HG03521 (cell line): ENCODE results near the gene BCOR.

Experiments used
- ATAC-seq: cut with Tn5 transposase; IDR thresholded peaks from one replicate; pipeline ENCODE4 v1.9.1; 2021; ENCODE audit warnings: mild to moderate bottlenecking, moderate library complexity; ENCODE audit not compliant: unreplicated experiment

Gene BCOR

DNA sequence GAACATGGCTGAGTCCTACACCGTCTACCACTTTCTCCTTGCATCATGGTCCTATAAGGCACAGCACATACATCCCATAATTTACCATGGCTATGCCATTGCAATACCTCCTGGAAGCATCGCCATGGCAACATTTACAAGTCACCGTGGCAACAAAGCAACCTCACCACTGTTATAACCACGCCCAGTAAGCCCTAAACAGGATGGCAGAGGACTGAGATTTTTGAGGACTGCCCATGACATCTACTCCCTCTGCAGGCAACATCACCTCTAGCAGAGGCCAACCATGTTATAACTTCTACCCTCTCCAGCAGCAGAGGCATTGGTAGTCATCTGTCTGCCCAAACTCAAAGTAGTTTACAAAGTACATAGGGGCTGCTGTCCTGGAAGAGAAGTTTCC, 29.7 kb downstream of the BCOR start:
- no peak for ATAC-seq

- ATAC-seq, result no peak
Observed at GRCh38 chrX:40066700-40067099, 31.1 kb downstream of the BCOR start.

GRCh38 chrX:40065296-40066046, 32.3 kb downstream of the BCOR start:
- ATAC-seq, result no peak

DNA sequence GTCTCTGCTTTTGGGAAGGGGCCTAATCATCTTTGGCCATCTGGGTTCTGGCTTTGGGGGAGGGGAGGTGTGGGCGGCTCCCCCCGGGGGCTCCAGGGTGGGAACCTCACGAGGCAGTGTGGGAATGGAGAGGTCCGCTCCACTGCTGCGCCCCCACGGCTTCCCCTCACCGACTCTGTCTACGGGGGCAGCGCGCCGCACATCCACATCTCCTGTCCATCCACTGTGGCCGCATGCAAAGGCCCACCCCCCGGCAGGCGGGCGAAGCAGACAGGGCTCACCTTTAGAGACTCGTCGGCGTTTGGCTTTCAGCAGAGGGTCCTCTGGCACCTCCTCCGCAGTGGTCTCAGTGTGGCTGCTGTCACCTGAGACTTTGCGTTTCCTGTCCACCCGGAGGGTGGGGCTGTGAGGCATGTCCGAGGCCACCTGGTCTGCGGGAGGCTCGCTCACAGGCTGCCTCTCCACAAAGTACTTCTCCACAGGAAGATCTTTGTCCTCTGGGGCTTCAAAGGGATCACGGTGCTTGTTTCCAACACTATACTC, 33.6 kb downstream of the BCOR start:
- no peak for ATAC-seq

DNA sequence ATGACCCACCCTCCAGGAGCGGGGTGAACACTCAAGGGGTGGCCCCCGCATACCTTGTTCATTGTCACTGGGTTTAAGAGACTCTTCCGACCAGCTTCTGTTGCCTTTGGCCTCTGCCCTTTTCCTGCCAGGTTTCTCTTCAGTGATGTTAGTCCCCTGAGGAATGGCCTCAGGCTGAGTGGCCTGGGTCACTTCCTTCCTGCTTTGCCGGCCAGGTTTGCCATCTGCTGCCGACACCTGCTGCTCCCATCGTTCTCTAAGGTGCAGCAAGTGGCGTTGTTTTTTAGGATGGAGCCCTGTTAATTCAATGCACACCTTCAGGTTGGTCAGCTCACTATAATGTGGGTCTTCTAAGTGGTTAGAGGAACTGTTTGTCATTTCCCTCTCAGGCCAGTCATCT, 34.2 kb downstream of the BCOR start:
- ATAC-seq, result no peak

DNA sequence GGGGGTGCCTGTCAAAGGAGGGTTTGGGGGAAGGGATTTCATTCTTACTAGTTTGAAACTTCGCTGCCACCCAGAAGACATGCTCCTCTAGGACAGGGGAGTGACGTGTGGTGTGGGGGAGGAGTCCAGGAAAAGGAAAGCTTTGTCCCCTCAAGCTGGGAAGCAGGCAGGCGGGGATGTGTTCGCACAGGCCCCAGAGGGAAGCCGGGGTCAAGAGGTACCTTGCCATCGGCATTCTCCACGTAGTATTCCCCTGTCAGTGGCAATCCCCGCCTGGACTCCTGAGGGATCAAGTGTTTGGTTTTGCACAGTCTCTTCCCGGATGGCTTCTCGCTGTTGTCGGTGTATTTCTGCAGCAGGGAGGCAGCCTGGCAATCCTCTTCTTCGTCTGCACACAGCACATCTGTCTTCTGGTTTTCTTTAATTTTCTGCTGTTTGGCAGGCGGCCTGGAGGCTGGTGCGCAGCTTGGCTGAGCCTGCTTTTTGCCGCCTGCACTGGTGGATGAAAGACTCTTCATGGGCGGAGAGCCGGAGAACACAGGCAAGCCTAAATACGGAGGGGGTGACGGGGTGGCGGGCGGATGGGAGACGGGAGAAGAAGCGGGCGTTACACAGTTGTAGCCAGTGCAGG, 35.1 kb downstream of the BCOR start:
- ATAC-seq, result no peak

GRCh38 chrX:40061871-40062524, 35.8 kb downstream of the BCOR start:
- no peak for ATAC-seq

DNA sequence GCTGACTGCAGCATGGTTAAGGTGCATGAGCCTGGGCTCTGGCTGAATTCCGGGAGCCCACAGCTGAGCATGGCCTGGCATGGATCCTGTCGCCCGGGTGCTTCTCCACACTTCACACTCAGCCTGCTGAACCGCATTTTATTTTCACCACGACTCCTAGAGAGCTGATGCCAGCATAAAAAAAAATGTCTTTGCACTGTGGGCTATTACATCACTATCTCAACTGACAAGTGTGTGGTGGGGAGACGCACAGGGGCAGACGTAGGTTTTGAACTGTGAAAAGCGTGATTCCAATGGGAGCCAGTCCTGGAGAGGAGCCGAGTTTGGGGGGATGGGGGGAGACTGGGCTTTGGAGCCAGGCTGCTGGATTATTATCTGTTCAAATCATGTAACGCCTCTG, 36.8 kb downstream of the BCOR start:
- no peak for ATAC-seq

DNA sequence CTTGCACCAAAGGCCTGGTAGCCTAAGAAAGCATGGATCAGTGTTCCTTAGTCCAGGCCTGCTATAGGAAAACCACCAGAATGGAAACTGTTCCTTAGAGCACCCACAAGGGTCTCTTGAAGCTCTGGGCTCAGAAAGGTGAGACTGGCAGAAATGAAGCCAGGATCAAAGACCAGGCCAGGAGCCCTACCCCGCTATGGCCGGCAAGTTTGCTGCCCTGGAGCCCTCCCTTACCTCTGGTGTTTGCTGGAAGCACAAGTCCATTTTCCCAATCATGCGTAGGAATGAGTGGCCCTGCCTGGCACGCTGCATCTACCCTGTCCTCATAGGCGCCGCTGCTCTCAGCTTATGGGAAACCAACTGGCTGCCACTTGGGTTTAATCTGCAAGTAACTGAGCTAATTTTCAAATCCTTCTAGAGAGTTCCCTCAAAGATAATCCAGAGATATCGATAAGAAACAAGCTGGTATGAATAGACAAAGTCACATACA, 37.4 kb downstream of the BCOR start:
- no peak for ATAC-seq

DNA sequence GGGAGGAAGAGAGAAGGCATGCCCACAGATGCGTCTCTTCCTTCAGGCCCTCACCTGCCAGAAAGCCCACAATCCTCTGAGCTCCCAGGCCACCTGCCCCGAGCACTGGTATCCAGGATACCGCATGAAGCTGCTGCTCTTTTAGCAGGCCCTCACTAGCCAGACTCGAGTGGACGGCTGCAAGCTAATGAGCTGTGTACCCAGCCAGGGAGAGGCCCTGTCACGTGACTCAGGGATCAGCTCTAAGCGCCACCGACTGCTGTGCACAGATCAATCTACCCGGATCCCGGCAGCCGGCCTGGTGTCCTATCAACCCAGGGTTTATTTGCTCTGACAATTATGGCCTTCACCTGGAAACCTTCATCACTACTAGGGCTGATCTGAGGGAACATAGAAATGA, 39.0 kb downstream of the BCOR start:
- ATAC-seq, result no peak

- no peak for ATAC-seq
Observed at GRCh38 chrX:40057405-40057804, 40.4 kb downstream of the BCOR start.

DNA sequence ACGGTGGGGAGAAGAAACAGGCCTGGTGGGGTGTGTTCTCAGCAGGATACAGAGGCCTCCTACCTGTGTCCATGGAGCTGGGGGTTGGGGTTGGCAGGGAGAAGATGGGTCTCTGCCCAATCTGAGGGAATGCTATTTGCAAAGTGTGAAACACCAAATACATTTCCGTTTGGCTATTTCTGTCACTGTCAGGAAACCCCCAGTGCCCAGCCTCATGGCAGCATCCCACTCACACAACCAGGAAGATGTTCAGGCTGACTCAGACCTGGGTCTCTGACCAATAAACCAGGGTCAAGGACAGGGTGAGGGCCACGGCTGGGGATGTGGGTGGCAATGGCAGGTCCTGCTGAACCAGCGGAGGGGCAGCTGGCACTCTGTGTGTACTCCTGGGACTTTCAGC, 41.3 kb downstream of the BCOR start:
- ATAC-seq, result no peak

GRCh38 chrX:40055495-40055894, 42.3 kb downstream of the BCOR start:
- no peak for ATAC-seq

DNA sequence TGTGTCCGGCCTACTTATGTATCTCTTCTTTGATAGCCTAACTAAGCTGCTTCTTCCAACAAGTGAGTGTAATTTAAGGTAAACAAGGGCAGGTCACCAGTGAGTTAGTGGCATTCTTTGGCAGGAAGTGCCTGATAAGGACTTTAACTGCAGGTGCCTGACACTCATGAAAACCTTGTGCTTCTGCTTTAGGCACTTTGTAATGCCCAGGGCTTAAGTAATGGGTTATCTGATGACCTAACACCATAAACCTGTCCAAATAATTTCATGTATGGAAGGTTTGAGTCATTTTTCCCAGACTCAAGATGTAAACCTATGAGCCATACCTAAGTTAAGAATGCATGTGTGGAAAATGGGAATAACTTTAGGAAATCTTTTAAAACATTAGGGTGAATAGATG, 43.0 kb downstream of the BCOR start:
- no peak for ATAC-seq

DNA sequence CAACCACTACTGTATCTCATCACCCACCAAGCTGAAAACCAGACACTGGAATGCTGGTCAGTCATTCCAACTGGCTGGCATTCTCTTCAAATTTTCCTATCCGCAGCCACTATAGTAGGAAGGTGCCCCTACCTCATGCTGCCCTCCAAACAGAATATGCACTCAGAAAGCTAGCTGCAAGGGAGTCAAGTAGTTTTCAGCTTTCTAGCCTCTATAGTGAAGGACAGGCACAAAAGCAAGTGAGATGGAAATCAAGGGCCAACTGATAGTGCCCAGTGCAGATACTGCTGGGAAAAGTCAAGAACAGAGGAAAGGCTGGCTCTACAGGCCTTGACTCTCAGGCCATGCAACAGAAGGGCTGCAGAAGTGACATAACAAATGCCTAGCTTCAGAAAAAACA, 47.2 kb downstream of the BCOR start:
- no peak for ATAC-seq

GRCh38 chrX:40049084-40049641, 48.6 kb downstream of the BCOR start:
- ATAC-seq, result no peak

DNA sequence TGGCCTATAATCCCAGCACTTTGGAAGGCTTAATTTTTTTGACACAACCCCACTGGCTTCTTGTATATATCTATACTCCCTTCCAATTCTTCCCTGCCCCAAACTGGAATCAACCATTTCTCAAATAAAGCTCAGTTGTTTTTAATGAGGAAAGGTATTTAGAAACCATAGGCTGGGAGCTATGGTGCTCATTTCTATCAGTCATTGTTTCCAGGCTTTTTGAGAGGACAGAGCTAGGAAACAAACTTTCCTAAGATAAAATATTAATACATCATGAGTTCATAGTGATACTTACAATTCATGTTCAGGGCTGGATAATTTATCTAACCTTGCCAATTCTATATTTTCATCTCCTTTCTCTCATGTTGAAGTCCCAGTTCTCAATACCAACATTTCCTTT, 50.3 kb downstream of the BCOR start:
- no peak for ATAC-seq

DNA sequence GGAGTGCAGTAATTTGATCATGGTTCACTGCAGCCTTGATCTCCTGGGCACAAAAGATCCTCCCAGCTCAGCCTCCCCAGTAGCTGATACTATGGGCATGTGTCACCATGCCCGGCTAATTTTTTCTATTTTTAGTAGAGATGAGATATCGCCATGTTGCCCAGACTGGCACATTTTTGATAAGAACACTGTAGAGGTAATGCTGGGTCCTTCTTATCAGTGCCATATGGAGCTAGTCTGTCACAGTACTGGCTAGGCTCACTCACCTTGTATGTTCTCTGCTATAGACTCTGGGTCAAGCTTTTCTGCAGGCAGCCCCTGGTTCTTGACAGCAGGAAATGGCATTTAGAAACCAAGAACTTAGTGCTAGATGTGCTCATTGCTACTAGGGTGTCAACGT, 53.9 kb downstream of the BCOR start:
- ATAC-seq, result no peak

DNA sequence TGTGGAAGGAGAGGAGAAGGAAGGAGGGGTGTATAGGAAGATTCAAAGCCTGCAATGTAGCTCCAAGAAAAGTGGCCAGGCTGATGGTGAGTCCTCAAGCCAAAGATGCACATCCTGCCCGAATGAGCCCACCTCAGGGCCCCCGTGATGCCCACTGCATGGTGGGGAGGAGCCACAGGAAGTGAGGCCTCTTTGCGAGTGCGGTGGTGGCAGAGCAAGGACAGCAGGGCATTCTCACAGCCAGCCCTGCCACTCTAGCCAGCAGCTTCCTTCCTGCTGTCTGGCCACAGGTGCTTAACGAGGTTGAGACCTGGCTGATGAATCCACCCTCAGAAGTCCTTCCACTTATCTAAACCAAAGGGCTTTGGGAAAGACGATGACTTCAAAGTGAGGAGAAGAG, 55.8 kb downstream of the BCOR start:
- ATAC-seq, result no peak

- ATAC-seq, result no peak
Observed at GRCh38 chrX:40040686-40041461, 56.9 kb downstream of the BCOR start.

DNA sequence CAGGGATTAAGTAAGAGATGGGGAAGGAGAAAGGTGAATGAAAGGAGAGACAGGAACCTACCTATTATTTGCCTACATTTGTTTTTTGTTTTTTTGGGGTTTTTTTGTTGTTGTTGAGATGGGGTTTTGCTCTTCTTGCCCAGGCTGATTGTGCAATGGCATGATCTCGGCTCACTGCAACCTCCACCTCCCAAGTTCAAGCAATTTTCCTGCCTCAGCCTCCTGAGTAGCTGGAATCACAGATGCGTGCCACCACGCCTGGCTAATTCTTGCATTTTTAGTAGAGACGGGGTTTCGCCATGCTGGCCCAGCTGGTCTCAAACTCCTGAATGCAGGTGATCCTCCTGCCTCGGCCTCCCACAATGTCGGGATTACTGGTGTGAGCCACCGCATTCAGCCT, 57.9 kb downstream of the BCOR start:
- ATAC-seq, result no peak
